ENCODE results near the gene NAGS. TPM values are rescaled to one million over a fixed set of nuclear protein-coding genes. Genes with fewer than 3 reads are reported as not detected.
"Not testable (repeated sequence)": the region's sequence is repeated elsewhere in the genome, so short reads cannot be mapped to it uniquely, and the experiment has no call there.

NAGS gene
- 2.2 and 6.8 TPM in 2 replicates for total RNA-seq

- DNase-seq (ENCODE audit: low read depth, low spot score), result no peak
Measured at GRCh38 chr17:44004077-44004760, at the start of gene NAGS. TSS of gene NAGS (plus strand) at chr17:44004622. CDS start at chr17:44004664, 42 bp downstream.

- DNase-seq (ENCODE audit: low read depth, low spot score), result no peak
Measured at GRCh38 chr17:43956222-43956621, 48.2 kb upstream of the NAGS start.

GRCh38 chr17:43958748-43959352, 45.6 kb upstream of the NAGS start:
- DNase-seq (ENCODE audit: low read depth, low spot score), result no peak

- not testable (repeated sequence) for DNase-seq (ENCODE audit: low read depth, low spot score)
Measured at GRCh38 chr17:43961292-43961691, 43.1 kb upstream of the NAGS start.

- DNase-seq (ENCODE audit: low read depth, low spot score), result no peak
Measured at GRCh38 chr17:43961954-43962353, 42.5 kb upstream of the NAGS start.

GRCh38 chr17:43962479-43962878, 41.9 kb upstream of the NAGS start:
- DNase-seq (ENCODE audit: low read depth, low spot score), result no peak

- DNase-seq (ENCODE audit: low read depth, low spot score), result no peak
Measured at GRCh38 chr17:43966276-43966675, 38.1 kb upstream of the NAGS start.

- DNase-seq (ENCODE audit: low read depth, low spot score), result no peak
Measured at GRCh38 chr17:43967251-43967875, 37.1 kb upstream of the NAGS start.

- DNase-seq (ENCODE audit: low read depth, low spot score), result no peak
Measured at GRCh38 chr17:43970366-43970765, 34.1 kb upstream of the NAGS start.

- not testable (repeated sequence) for DNase-seq (ENCODE audit: low read depth, low spot score)
Measured at GRCh38 chr17:43971436-43971835, 33.0 kb upstream of the NAGS start.

- DNase-seq (ENCODE audit: low read depth, low spot score), result not testable (repeated sequence)
Measured at GRCh38 chr17:43972444-43973212, 31.8 kb upstream of the NAGS start.

- DNase-seq (ENCODE audit: low read depth, low spot score), result no peak
Measured at GRCh38 chr17:43974382-43975266, 29.8 kb upstream of the NAGS start.

GRCh38 chr17:43975898-43976297, 28.5 kb upstream of the NAGS start:
- DNase-seq (ENCODE audit: low read depth, low spot score), result no peak

- DNase-seq (ENCODE audit: low read depth, low spot score), result no peak
Measured at GRCh38 chr17:43976963-43977837, 27.2 kb upstream of the NAGS start.

GRCh38 chr17:43978078-43978477, 26.3 kb upstream of the NAGS start:
- DNase-seq (ENCODE audit: low read depth, low spot score), result no peak

- no peak for DNase-seq (ENCODE audit: low read depth, low spot score)
Measured at GRCh38 chr17:43979011-43979410, 25.4 kb upstream of the NAGS start.

- DNase-seq (ENCODE audit: low read depth, low spot score), result no peak
Measured at GRCh38 chr17:43979671-43980070, 24.8 kb upstream of the NAGS start.

- no peak for DNase-seq (ENCODE audit: low read depth, low spot score)
Measured at GRCh38 chr17:43982171-43982570, 22.3 kb upstream of the NAGS start.

- DNase-seq (ENCODE audit: low read depth, low spot score), result no peak
Measured at GRCh38 chr17:43983196-43983514, 21.3 kb upstream of the NAGS start.

Data from pulmonary artery endothelial cell (primary cell).